ENCODE measurements around the gene ZNF837. TPM values are rescaled to one million over a fixed set of nuclear protein-coding genes. Genes with fewer than 3 reads are reported as not detected.

ZNF837 gene
- total RNA-seq, 1 experiment from 2014 or later = 1.7 TPM

- H3K36me3 Mint-ChIP-seq (ENCODE audit: insufficient read depth, unreplicated experiment) = peaks cover 17% of the 10 kb centered on the region
- ChIA-PET POLR2A (no interaction called here), CTCF (no interaction called here)
- no peak for DNase-seq (ENCODE audit: unreplicated experiment)
- no peak overlapping the region for H3K4me3 Mint-ChIP-seq (ENCODE audit: unreplicated experiment)
- TF ChIP-seq, protein P1, sequence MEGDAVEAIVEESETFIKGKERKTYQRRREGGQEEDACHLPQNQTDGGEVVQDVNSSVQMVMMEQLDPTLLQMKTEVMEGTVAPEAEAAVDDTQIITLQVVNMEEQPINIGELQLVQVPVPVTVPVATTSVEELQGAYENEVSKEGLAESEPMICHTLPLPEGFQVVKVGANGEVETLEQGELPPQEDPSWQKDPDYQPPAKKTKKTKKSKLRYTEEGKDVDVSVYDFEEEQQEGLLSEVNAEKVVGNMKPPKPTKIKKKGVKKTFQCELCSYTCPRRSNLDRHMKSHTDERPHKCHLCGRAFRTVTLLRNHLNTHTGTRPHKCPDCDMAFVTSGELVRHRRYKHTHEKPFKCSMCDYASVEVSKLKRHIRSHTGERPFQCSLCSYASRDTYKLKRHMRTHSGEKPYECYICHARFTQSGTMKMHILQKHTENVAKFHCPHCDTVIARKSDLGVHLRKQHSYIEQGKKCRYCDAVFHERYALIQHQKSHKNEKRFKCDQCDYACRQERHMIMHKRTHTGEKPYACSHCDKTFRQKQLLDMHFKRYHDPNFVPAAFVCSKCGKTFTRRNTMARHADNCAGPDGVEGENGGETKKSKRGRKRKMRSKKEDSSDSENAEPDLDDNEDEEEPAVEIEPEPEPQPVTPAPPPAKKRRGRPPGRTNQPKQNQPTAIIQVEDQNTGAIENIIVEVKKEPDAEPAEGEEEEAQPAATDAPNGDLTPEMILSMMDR (IDR thresholded peaks at IDR 0.05; ENCODE audit: unreplicated experiment) = no peak
- H3K27me3 Mint-ChIP-seq (ENCODE audit: insufficient read depth, unreplicated experiment) = no peaks in the 10 kb centered on the region
- intact Hi-C loops (cut with micrococcal nuclease) = no loop called here
- H3K27ac Mint-ChIP-seq (ENCODE audit: low read depth, unreplicated experiment) = no peak overlapping the region
- H3K4me1 Mint-ChIP-seq (ENCODE audit: insufficient read depth, unreplicated experiment) = peaks cover 2% of the 10 kb centered on the region
- no peaks in the 10 kb centered on the region for H3K9me3 Mint-ChIP-seq (ENCODE audit: unreplicated experiment)
- BruUV-seq (replicated peaks) = no TSS peak
Observed at GRCh38 chr19:58356766-58357480, 23.9 kb downstream of the ZNF837 start.

GRCh38 chr19:58355908-58356765 lies 24.7 kb downstream of the ZNF837 start:
- DNase-seq (ENCODE audit: unreplicated experiment) = no peak
- TF ChIP-seq, protein P1 (IDR thresholded peaks at IDR 0.05; ENCODE audit: unreplicated experiment) = no peak
- BruUV-seq (replicated peaks) = no TSS peak
- H3K27ac Mint-ChIP-seq (ENCODE audit: low read depth, unreplicated experiment) = no peak overlapping the region
- H3K4me3 Mint-ChIP-seq (ENCODE audit: unreplicated experiment) = no peak overlapping the region
- no peaks in the 10 kb centered on the region for H3K9me3 Mint-ChIP-seq (ENCODE audit: unreplicated experiment)
- intact Hi-C loops (cut with micrococcal nuclease) = no loop called here
- ChIA-PET POLR2A (no interaction called here), CTCF (no interaction called here)
- no peaks in the 10 kb centered on the region for H3K4me1 Mint-ChIP-seq (ENCODE audit: insufficient read depth, unreplicated experiment)
- no peaks in the 10 kb centered on the region for H3K27me3 Mint-ChIP-seq (ENCODE audit: insufficient read depth, unreplicated experiment)
- peaks cover 17% of the 10 kb centered on the region for H3K36me3 Mint-ChIP-seq (ENCODE audit: insufficient read depth, unreplicated experiment)

DNA sequence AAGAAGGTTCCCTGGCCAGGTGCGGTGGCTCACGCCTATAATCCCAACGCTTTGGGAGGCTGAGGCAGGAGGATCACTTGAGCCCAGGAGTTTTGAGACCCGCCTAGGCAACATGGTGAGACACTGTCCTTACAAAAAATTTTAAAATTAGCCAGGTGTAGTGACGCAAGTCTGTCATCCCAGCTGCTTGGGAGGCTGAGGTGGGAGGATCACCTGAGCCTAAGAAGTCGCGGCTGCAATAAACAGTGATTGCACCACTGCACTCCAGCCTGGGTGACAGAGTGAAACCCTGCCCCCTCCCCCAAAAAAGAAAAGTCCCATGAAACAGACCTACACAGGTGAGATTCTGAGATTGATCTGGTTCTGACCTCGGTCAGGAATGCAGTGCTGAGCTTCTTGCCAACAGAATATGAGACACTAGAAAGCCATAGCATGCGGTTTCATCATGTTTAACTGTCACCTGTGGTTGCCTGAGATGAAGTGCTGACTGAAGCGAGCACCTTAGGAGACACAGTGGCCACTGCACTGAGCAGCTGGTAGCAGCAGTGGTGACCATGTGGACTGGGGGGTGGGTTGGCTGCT lies 25.5 kb downstream of the ZNF837 start:
- intact Hi-C loops (cut with micrococcal nuclease) = no loop called here
- H3K4me1 Mint-ChIP-seq (ENCODE audit: insufficient read depth, unreplicated experiment) = no peaks in the 10 kb centered on the region
- peaks cover 17% of the 10 kb centered on the region for H3K36me3 Mint-ChIP-seq (ENCODE audit: insufficient read depth, unreplicated experiment)
- ChIA-PET POLR2A (no interaction called here), CTCF (interaction anchor here (0.6 kb wide), 1 partner anchor 51 kb away, joined by 3 read pairs; no protein-coding TSS in a partner anchor)
- H3K4me3 Mint-ChIP-seq (ENCODE audit: unreplicated experiment) = no peak overlapping the region
- no peak for DNase-seq (ENCODE audit: unreplicated experiment)
- TF ChIP-seq, protein P1 (IDR thresholded peaks at IDR 0.05; ENCODE audit: unreplicated experiment) = no peak
- no peaks in the 10 kb centered on the region for H3K9me3 Mint-ChIP-seq (ENCODE audit: unreplicated experiment)
- no peaks in the 10 kb centered on the region for H3K27me3 Mint-ChIP-seq (ENCODE audit: insufficient read depth, unreplicated experiment)
- no peak overlapping the region for H3K27ac Mint-ChIP-seq (ENCODE audit: low read depth, unreplicated experiment)
- no TSS peak for BruUV-seq (replicated peaks)

DNA sequence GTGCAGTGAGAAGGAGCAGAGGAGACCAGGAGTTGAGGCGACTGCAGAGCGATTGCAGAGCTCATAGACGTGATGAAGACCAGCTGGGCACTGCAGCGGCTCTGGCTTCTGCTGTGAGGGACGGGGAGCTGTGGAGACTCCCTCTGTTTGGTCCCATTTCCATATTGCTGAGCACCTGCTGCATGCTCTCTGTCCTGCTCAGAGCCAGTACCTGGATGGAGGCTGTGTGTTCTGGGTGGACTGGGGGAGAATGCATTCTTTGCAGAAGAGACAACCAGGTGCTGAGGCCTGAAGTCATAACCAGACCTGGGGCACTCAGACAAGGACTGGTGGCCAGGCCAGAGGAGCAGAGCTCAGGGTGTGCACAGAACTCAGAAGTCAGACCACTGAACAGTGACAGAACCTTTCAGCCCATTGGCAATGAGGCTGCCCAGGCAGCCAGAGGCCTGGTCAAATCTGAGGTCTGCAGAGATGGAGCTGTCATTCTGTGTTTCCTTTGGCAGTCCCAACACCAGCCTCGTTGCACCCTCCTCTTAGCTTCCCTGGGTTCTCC lies 26.3 kb downstream of the ZNF837 start:
- H3K36me3 Mint-ChIP-seq (ENCODE audit: insufficient read depth, unreplicated experiment) = peaks cover 17% of the 10 kb centered on the region
- CTCF ChIA-PET = no interaction called here
- TF ChIP-seq, protein P1 (IDR thresholded peaks at IDR 0.05; ENCODE audit: unreplicated experiment) = no peak
- BruUV-seq (replicated peaks) = TSS peak; percentile 19
- intact Hi-C loops (cut with micrococcal nuclease) = no loop called here
- peaks cover 3% of the 10 kb centered on the region for H3K9me3 Mint-ChIP-seq (ENCODE audit: unreplicated experiment)
- H3K4me3 Mint-ChIP-seq (ENCODE audit: unreplicated experiment) = no peak overlapping the region
- H3K27ac Mint-ChIP-seq (ENCODE audit: low read depth, unreplicated experiment) = no peak overlapping the region
- peaks cover 2% of the 10 kb centered on the region for H3K4me1 Mint-ChIP-seq (ENCODE audit: insufficient read depth, unreplicated experiment)
- POLR2A ChIA-PET = interaction anchor here (1.3 kb wide), 1 partner anchor 8 kb away, joined by 4 read pairs; the partner anchor contains the start of gene ZNF497
- DNase-seq (ENCODE audit: unreplicated experiment) = no peak
- no peaks in the 10 kb centered on the region for H3K27me3 Mint-ChIP-seq (ENCODE audit: insufficient read depth, unreplicated experiment)

All from MCF 10A (cell line).